Ascending aorta (tissue), 2 donors: Measurements from ENCODE around the gene FANCE. TPM values are rescaled to one million over a fixed set of nuclear protein-coding genes. Genes with fewer than 3 reads are reported as not detected.
A peak's percentile ranks its signal among the peaks of the same experiment; 100 is the strongest.

Source experiments
- DNase-seq, 2 donors: peaks; one replicate each; pipeline ENCODE4 v3.0.0-alpha.2; 2019; ENCODE audit warnings: low spot score in 2 of 2
- H3K27ac ChIP-seq, 2 donors: fragments of 200-600 bp; sonication (generic); one replicate each; pipeline ENCODE4 v1.5.1; 2016 to 2017; ENCODE audit warnings: mild to moderate bottlenecking in 1 of 2
- H3K27me3 ChIP-seq: fragments of 200-600 bp; sonication (generic); one replicate; pipeline ENCODE4 v1.5.1; 2017
- H3K36me3 ChIP-seq, 2 donors: fragments of 200-600 bp; sonication (generic); one replicate each; pipeline ENCODE4 v1.5.1; 2016
- H3K4me1 ChIP-seq, 2 donors: fragments of 200-600 bp; sonication (generic); one replicate each; pipeline ENCODE4 v1.5.1; 2016 to 2017; ENCODE audit warnings: mild to moderate bottlenecking in 1 of 2
- H3K4me3 ChIP-seq, 2 donors: fragments of 200-600 bp; sonication (generic); one replicate each; pipeline ENCODE4 v1.5.1; 2016 to 2017; ENCODE audit warnings: mild to moderate bottlenecking in 1 of 2
- H3K9me3 ChIP-seq, 2 donors: fragments of 200-600 bp; sonication (generic); one replicate each; pipeline ENCODE4 v1.5.1; 2016
- intact Hi-C: fragments of 100-400 bp; cut with DNase I; formaldehyde crosslinking; loops from one replicate; pipeline ENCODE4 v1.15.1; 2023
- total RNA-seq: library from RNA; depleted of rRNA; stranded (reverse); fragments of >200 nt; gene quantifications from one replicate; pipeline ENCODE4 v1.1.0, GENCODE V29; 2016
- TF ChIP-seq, protein P1 (sequence below), 3 experiments: fragments of 200-600 bp in 2 of 3; fragments of 450-650 bp in 1 of 3; sonication (generic) in 2 of 3; IDR thresholded peaks; one replicate each; pipeline ENCODE4 v1.5.1; 2016 to 2019; ENCODE audit warnings: antibody characterized with exemption in 3 of 3, mild to moderate bottlenecking in 1 of 3, moderate library complexity in 1 of 3

The FANCE gene
- total RNA-seq, 1 donor from 2014 or later, result 0.32 TPM

DNA sequence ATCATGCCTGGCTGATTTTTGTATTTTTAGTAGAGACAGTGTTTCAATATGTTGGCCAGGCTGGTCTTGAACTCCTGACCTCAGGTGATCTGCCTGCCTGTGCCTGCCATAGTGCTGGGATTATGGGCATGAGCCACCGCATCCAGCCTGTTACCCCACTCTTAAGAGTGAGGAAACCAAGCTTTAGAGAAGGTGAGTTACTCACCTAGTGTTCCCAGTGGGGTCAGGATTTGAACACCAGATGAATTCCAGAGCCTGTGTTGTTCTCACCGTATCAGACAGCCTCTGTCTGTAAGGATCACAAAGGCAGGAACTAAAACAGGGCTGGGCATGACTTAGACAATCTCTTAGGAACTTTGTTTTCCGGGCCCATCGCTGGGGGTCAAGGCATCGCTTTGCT, 9.4 kb upstream of the FANCE start:
- no peak for DNase-seq
- TF ChIP-seq, protein P1, sequence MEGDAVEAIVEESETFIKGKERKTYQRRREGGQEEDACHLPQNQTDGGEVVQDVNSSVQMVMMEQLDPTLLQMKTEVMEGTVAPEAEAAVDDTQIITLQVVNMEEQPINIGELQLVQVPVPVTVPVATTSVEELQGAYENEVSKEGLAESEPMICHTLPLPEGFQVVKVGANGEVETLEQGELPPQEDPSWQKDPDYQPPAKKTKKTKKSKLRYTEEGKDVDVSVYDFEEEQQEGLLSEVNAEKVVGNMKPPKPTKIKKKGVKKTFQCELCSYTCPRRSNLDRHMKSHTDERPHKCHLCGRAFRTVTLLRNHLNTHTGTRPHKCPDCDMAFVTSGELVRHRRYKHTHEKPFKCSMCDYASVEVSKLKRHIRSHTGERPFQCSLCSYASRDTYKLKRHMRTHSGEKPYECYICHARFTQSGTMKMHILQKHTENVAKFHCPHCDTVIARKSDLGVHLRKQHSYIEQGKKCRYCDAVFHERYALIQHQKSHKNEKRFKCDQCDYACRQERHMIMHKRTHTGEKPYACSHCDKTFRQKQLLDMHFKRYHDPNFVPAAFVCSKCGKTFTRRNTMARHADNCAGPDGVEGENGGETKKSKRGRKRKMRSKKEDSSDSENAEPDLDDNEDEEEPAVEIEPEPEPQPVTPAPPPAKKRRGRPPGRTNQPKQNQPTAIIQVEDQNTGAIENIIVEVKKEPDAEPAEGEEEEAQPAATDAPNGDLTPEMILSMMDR (IDR thresholded peaks at IDR 0.05), result no peak

DNA sequence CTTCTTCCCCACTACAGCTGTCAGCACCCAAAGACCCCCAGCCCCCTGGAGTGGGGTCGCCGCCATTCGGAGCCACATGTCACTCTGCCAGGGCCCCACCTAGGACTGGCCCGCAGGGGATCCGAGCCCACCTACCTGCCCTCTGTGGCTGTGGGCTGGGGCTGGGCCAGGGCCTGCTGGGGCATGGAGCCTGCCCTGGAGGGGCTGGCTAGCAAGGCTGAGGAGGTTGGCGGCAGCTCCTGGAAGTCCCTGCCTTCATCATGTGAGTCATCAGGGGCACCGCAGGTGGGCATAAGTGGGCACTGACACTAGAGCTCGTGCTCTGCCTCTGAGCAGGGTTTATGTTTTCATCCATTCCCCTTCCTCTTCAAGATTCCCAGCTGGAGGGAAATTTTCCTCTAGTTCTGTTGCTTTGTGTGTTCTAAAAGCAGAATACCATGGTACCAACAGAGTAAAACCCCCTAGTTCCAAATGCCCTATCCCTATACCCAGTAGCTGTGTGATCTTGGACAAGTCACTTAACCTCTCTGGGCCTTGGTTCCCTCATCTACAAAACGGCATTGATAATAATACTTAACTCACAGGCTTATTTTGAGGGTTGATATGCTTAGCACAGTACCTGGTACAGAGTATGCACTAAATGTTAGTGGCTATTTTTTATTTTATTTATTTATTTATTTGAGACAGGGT, 8.7 kb upstream of the FANCE start:
- Histone ChIP-seq H3K27me3 (no peaks in the 10 kb centered on the region), H3K4me1 (no peaks in the 10 kb centered on the region), H3K9me3 (no peaks in the 10 kb centered on the region), H3K4me3 (no peak overlapping the region), H3K27ac (no peak overlapping the region), H3K36me3 (no peaks in the 10 kb centered on the region)
- no peak for DNase-seq
- TF ChIP-seq, protein P1 (IDR thresholded peaks at IDR 0.05), result no peak
- intact Hi-C loops, result no loop called here

More for the DNA sequence above, 9.4 kb upstream of the FANCE start:
- Histone ChIP-seq H3K27ac (no peak overlapping the region), H3K4me3 (no peak overlapping the region), H3K9me3 (no peaks in the 10 kb centered on the region), H3K4me1 (no peaks in the 10 kb centered on the region), H3K36me3 (no peaks in the 10 kb centered on the region), H3K27me3 (no peaks in the 10 kb centered on the region)
- intact Hi-C loops, result no loop called here

DNA sequence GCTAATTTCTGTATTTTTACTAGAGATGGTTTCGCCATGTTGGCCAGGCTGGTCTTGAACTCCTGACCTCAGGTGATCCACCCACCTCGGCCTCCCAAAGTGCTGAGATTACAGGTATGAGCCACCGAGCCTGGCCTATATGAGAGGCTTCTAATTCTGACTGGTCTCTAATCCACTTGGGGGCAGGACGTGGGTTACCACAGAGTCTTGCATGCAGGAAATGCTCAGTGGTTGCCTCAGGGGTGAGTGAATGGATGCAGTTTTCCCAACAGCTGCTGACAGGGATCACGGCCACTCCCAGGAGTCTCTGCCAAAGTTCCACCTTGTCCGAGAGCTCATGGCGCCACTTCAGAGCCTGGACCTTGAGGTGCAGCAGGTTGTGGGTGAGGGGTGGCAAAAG, 6.4 kb upstream of the FANCE start:
- H3K36me3 ChIP-seq, result no peaks in the 10 kb centered on the region
- H3K4me3 ChIP-seq, result no peak overlapping the region
- no peaks in the 10 kb centered on the region for H3K9me3 ChIP-seq
- no peaks in the 10 kb centered on the region for H3K4me1 ChIP-seq
- no peak for DNase-seq
- H3K27me3 ChIP-seq, result no peaks in the 10 kb centered on the region
- intact Hi-C loops, result no loop called here
- TF ChIP-seq, protein P1 (IDR thresholded peaks at IDR 0.05), result no peak
- no peak overlapping the region for H3K27ac ChIP-seq

DNA sequence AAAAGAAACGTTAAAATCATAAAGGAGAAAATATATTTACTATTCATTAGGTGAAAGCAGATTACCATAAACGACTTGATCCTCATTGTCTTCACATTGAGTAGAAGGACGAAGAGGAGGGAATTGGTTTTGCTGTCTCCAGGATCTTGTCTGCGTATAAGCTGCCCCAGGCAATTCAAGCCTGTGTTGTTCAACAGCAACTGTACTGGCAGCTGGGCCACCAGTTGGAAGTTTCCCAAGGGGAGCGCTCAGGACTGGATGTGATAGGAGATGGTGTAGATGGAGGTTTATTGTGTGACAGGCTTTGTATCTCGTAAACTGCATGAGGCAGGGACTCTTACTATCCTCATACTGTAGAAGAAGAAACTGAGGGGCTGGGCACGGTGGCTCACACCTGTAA, 3.9 kb upstream of the FANCE start:
- no peak for DNase-seq
- TF ChIP-seq, protein P1 (IDR thresholded peaks at IDR 0.05), result no peak
- Histone ChIP-seq H3K4me3 (no peak overlapping the region), H3K27me3 (no peaks in the 10 kb centered on the region), H3K4me1 (no peaks in the 10 kb centered on the region), H3K9me3 (no peaks in the 10 kb centered on the region), H3K27ac (no peak overlapping the region), H3K36me3 (no peaks in the 10 kb centered on the region)
- intact Hi-C loops, result loop anchor here (2.0 kb wide), 2 partner anchors 33 to 151 kb away; partner anchors contain the start of gene DEF6

DNA sequence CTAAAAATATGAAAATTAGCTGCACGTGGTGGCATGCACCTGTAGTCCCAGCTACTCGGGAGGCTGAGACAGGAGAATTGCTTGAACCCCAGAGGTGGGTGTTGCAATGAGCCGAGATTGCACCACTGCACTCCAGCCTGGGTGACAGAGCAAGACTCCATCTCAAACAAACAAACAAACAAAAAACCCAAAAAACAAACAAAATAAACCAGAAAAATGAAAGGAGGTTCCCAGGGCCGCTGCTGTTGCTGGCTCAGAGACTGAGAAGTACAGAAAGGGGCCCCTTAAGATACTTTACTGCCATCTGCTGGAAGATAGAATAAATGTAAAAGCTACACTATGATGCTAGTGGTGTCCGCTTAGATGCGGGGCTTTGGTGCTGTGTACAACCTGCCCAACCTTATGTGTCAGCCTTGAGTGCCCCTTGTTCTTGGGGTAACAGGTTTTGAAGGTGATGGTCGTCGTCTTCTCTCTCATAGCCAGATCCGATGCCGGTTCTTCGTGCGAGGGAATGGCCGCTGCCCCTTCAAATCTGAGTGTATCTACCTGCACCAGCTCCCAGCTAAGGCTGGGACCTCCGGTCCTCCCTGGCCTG, 2.8 kb upstream of the FANCE start:
- no peak for DNase-seq
- TF ChIP-seq, protein P1 (IDR thresholded peaks at IDR 0.05), result peak; percentile 50 to 76 (median 66)
- no peak overlapping the region for H3K4me3 ChIP-seq
- intact Hi-C loops, result loop anchor here (1.0 to 2.0 kb wide), 3 partner anchors 35 to 153 kb away; partner anchors contain the start of genes DEF6 and PPARD
- no peaks in the 10 kb centered on the region for H3K36me3 ChIP-seq
- no peaks in the 10 kb centered on the region for H3K4me1 ChIP-seq
- H3K27me3 ChIP-seq, result no peaks in the 10 kb centered on the region
- no peaks in the 10 kb centered on the region for H3K9me3 ChIP-seq
- no peak overlapping the region for H3K27ac ChIP-seq
